Lower leg skin (tissue), 3 donors: ENCODE measurements around the gene FZD2.

ENCODE experiments used
- POLR2A ChIP-seq, 2 donors: fragments of 450-650 bp; IDR thresholded peaks; one replicate each; pipeline ENCODE4 v1.6.1; 2016 to 2017; ENCODE audit warnings: antibody characterized with exemption in 2 of 2, mild to moderate bottlenecking in 1 of 2, moderate library complexity in 1 of 2
- TF ChIP-seq, protein P1 (sequence below), 3 donors: fragments of 450-650 bp; IDR thresholded peaks; one replicate each; pipeline ENCODE4 v1.5.1; 2016; ENCODE audit warnings: antibody characterized with exemption in 3 of 3, mild to moderate bottlenecking in 3 of 3, moderate library complexity in 2 of 3

- TF ChIP-seq, protein P1, sequence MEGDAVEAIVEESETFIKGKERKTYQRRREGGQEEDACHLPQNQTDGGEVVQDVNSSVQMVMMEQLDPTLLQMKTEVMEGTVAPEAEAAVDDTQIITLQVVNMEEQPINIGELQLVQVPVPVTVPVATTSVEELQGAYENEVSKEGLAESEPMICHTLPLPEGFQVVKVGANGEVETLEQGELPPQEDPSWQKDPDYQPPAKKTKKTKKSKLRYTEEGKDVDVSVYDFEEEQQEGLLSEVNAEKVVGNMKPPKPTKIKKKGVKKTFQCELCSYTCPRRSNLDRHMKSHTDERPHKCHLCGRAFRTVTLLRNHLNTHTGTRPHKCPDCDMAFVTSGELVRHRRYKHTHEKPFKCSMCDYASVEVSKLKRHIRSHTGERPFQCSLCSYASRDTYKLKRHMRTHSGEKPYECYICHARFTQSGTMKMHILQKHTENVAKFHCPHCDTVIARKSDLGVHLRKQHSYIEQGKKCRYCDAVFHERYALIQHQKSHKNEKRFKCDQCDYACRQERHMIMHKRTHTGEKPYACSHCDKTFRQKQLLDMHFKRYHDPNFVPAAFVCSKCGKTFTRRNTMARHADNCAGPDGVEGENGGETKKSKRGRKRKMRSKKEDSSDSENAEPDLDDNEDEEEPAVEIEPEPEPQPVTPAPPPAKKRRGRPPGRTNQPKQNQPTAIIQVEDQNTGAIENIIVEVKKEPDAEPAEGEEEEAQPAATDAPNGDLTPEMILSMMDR (IDR thresholded peaks at IDR 0.05), result no peak
- TF ChIP-seq POLR2A (IDR thresholded peaks at IDR 0.05), result no peak
Measured at GRCh38 chr17:44589316-44590071, 32.2 kb downstream of the FZD2 start.
